Esophagus squamous epithelium (tissue), 5 donors: Measurements from ENCODE around the gene AMPD2. TPM values are rescaled to one million over a fixed set of nuclear protein-coding genes. Genes with fewer than 3 reads are reported as not detected.
"Not testable (repeated sequence)": the region's sequence is repeated elsewhere in the genome, so short reads cannot be mapped to it uniquely, and the experiment has no call there.

ENCODE experiments used
- DNase-seq: peaks from one replicate; lab custom pipeline; 2025; lab: John Stamatoyannopoulos, UW
- H3K27ac ChIP-seq, 4 donors: fragments of 200-600 bp; sonication (generic); one replicate each; pipeline ENCODE4 v1.5.1; 2016 to 2019; ENCODE audit warnings: mild to moderate bottlenecking in 1 of 4
- H3K27me3 ChIP-seq, 4 donors: fragments of 200-600 bp; sonication (generic); 1 replicate in 3 of 4; 2 replicates in 1 of 4; pipeline versions ENCODE4 v1.5.1 to v1.6.0; 2017 to 2021; ENCODE audit warnings: antibody characterized with exemption in 1 of 4
- H3K36me3 ChIP-seq, 3 donors: fragments of 200-600 bp; sonication (generic); one replicate each; pipeline ENCODE4 v1.5.1; 2016 to 2019
- H3K4me1 ChIP-seq, 3 donors: fragments of 200-600 bp; sonication (generic); one replicate each; pipeline ENCODE4 v1.5.1; 2017 to 2019
- H3K4me3 ChIP-seq, 4 donors: fragments of 200-600 bp; sonication (generic); 1 replicate in 3 of 4; 2 replicates in 1 of 4; pipeline ENCODE4 v1.5.1; 2016 to 2019; ENCODE audit warnings: mild to moderate bottlenecking in 2 of 4, moderate library complexity in 1 of 4
- H3K9me3 ChIP-seq, 3 donors: fragments of 200-600 bp; sonication (generic); one replicate each; pipeline ENCODE4 v1.5.1; 2016 to 2019
- CTCF ChIP-seq, 6 experiments: fragments of 450-650 bp in 4 of 6; fragments of 200-600 bp in 2 of 6; sonication (generic) in 2 of 6; IDR thresholded peaks; one replicate each; pipeline ENCODE4 v1.5.1; 2016 to 2019; ENCODE audit warnings: antibody characterized with exemption in 6 of 6, mild to moderate bottlenecking in 4 of 6, moderate library complexity in 4 of 6
- POLR2A ChIP-seq, 4 donors: fragments of 450-650 bp; IDR thresholded peaks; one replicate each; pipeline ENCODE4 v1.6.1; 2017; ENCODE audit warnings: antibody characterized with exemption in 4 of 4, mild to moderate bottlenecking in 4 of 4, moderate library complexity in 3 of 4
- WGBS, 2 donors: methylation state at CpG; one replicate each; pipeline ENCODE4 v1.1.5; 2018; 5-methylcytosine and 5-hydroxymethylcytosine counted together
- intact Hi-C: fragments of 100-400 bp; cut with DNase I; formaldehyde crosslinking; loops from one replicate; pipeline ENCODE4 v1.15.0; 2022
- total RNA-seq, 4 donors: library from RNA; depleted of rRNA; stranded (reverse); fragments of >200 nt; gene quantifications; one replicate each; pipeline ENCODE4 v1.1.0, GENCODE V29; 2016
- donor health status: DM: yes; HTN: yes; CAD: no.

Gene AMPD2
- total RNA-seq, 4 donors from 2014 or later = 18.5 to 51.5 (median 24.4) TPM

DNA sequence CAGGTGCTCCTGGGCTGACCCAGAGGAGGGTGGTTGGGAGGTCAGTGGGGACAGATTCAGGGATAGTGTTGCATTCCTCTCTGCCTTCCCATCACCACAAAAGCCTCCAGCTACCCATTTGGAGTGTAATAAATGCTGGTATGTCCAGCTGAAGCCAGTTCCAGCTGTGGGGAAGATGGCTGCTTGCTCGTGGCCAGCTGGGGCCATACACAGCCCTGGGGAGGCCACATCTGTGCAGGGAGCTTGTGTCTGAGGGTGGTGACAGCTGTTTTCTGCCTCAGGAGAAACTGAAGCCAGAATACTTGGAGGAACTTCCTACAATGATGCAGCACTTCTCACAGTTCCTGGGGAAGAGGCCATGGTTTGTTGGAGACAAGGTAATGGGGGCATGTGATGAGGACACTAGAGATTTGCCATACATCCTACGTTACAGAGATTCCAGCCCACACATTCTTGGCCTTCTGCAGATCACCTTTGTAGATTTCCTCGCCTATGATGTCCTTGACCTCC lies 39.0 kb downstream of the AMPD2 start:
- DNase-seq = no peak
- WGBS, 2 donors = 45 to 69% methylated on average over 2 to 3 of the region's 3 CpGs
- no peak for TF ChIP-seq POLR2A (IDR thresholded peaks at IDR 0.05)
- Histone ChIP-seq H3K36me3 (peaks cover 0 to 48% (median 4%) of the 10 kb centered on the region in 3 donors), H3K4me3 (no peak overlapping the region), H3K9me3 (no peaks in the 10 kb centered on the region), H3K4me1 (peaks cover 0 to 30% (median 16%) of the 10 kb centered on the region in 3 donors), H3K27ac (no peak overlapping the region), H3K27me3 (no peaks in the 10 kb centered on the region)
- intact Hi-C loops = no loop called here

- peaks cover 0 to 48% (median 4%) of the 10 kb centered on the region in 3 donors for H3K36me3 ChIP-seq
- no peak for DNase-seq
- no peak overlapping the region for H3K27ac ChIP-seq
- H3K4me3 ChIP-seq = no peak overlapping the region
- no peaks in the 10 kb centered on the region for H3K9me3 ChIP-seq
- intact Hi-C loops = no loop called here
- H3K27me3 ChIP-seq = no peaks in the 10 kb centered on the region
- TF ChIP-seq POLR2A (IDR thresholded peaks at IDR 0.05) (no peak), CTCF (IDR thresholded peaks at IDR 0.05) (no peak)
- WGBS, 2 donors = 79 to 90% methylated on average over 2 of the region's 2 CpGs
- H3K4me1 ChIP-seq = peaks cover 0 to 29% (median 16%) of the 10 kb centered on the region in 3 donors
Observed at GRCh38 chr1:109659145-109659544, 39.5 kb downstream of the AMPD2 start.

DNA sequence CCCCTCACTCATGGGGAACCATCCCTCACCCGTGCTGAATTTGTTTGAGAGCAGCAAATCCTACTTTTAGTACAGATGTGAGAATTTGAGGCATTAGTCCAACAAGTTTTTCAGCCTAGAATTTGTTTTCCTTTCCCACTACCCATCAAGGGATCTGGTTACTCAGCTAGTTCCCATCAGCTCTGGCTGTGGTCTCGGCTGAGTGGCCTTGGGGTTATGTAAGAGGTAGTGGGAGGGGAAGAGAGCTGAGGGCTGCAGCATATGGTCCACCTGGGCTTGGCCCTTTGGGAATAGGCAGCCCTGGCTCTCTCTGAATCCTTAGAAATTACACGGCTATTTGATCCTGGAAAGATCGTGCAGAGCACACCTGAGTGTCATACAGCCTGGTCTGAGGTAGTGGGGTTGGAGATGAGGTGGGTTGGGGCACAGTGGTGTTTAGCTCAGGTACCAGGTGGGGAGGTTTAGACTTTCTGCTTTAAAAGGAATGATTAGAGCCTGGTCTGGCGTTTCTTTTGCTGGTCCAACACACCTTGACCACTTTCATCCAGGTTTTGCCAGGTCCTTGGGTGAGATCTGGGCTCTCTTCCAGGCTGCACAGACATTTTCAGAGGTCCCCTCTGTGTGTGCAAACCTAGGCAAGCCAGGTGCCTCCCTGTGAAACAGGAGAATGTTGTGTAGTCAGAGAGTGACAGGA lies 40.5 kb downstream of the AMPD2 start:
- H3K27ac ChIP-seq = no peak overlapping the region
- no peak overlapping the region for H3K4me3 ChIP-seq
- intact Hi-C loops = no loop called here
- no peak for DNase-seq
- H3K9me3 ChIP-seq = no peaks in the 10 kb centered on the region
- H3K4me1 ChIP-seq = peaks cover 0 to 21% (median 9%) of the 10 kb centered on the region in 3 donors
- TF ChIP-seq POLR2A (IDR thresholded peaks at IDR 0.05) = no peak
- TF ChIP-seq CTCF (IDR thresholded peaks at IDR 0.05) = no peak
- no peaks in the 10 kb centered on the region for H3K27me3 ChIP-seq
- WGBS, 2 donors = 75 to 81% methylated on average over 4 to 5 of the region's 5 CpGs
- peaks cover 0 to 48% (median 4%) of the 10 kb centered on the region in 3 donors for H3K36me3 ChIP-seq

GRCh38 chr1:109660691-109661026 lies 41.0 kb downstream of the AMPD2 start:
- WGBS, 2 donors = 56 to 70% methylated on average over 3 to 4 of the region's 4 CpGs
- Histone ChIP-seq H3K36me3 (peaks cover 0 to 48% (median 4%) of the 10 kb centered on the region in 3 donors), H3K4me1 (peaks cover 0 to 16% (median 4%) of the 10 kb centered on the region in 3 donors)
- H3K9me3 ChIP-seq, intact Hi-C loops, H3K27ac ChIP-seq, DNase-seq, H3K4me3 ChIP-seq, H3K27me3 ChIP-seq: not testable (repeated sequence)

- H3K36me3 ChIP-seq = peaks cover 0 to 48% (median 4%) of the 10 kb centered on the region in 3 donors
- TF ChIP-seq POLR2A (IDR thresholded peaks at IDR 0.05) = no peak
- 71 to 89% methylated on average over 2 of the region's 2 CpGs for WGBS, 2 donors
Observed at GRCh38 chr1:109661391-109661790, 41.8 kb downstream of the AMPD2 start.

DNA sequence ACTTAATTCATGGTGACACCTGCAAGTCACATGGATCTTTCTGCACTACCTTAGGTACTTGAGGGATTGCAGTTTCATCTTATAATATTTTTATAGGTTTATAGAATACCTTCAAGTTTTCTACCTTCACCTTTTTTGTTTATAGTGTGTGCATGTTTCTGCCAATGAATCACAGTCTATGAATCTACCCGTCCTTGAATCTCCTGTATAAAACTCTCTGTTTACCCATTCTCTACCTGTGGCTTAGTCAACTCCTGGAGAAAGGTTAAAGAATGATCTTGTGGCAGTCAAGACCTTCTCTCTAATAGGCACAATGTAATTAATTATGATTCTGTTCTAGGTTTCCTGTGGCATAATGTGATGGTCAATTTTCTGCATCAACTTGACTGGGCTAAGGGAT lies 45.0 kb downstream of the AMPD2 start:
- Histone ChIP-seq H3K36me3 (peaks cover 0 to 32% (median 4%) of the 10 kb centered on the region in 3 donors), H3K4me1 (peaks cover 12 to 21% (median 14%) of the 10 kb centered on the region in 3 donors), H3K27ac (no peak overlapping the region), H3K9me3 (no peaks in the 10 kb centered on the region), H3K4me3 (no peak overlapping the region), H3K27me3 (no peaks in the 10 kb centered on the region)
- intact Hi-C loops = no loop called here
- WGBS, 2 donors = 61 to 76% methylated on average over 1 of the region's 1 CpG
- DNase-seq = no peak
- TF ChIP-seq CTCF (IDR thresholded peaks at IDR 0.05) = no peak
- TF ChIP-seq POLR2A (IDR thresholded peaks at IDR 0.05) = no peak

More at GRCh38 chr1:109661391-109661790, 41.8 kb downstream of the AMPD2 start:
- Histone ChIP-seq H3K27me3 (no peaks in the 10 kb centered on the region), H3K27ac (no peak overlapping the region), H3K4me1 (peaks cover 0 to 12% (median 4%) of the 10 kb centered on the region in 3 donors), H3K4me3 (no peak overlapping the region), H3K9me3 (no peaks in the 10 kb centered on the region)
- DNase-seq = no peak
- intact Hi-C loops = no loop called here
